Activated naive CD8-positive, alpha-beta T cell treated with anti-CD3 and anti-CD28 coated beads, Interleukin-2, amount 10 ng/mL, durations not matched to agents 7 days and 5 days (primary cell): Measurements from ENCODE around the gene BCAS3. TPM values are rescaled to one million over a fixed set of nuclear protein-coding genes. Genes with fewer than 3 reads are reported as not detected.

Source experiments
- ATAC-seq: fragments of 150-1000 bp; cut with Tn5 transposase; one replicate; pipeline ENCODE4 v1.10.0; 2021; ENCODE audit warnings: low read depth, moderate library complexity
- POLR2A ChIA-PET: fragments of 350-600 bp; sonication (Branson Sonifier 250); formaldehyde crosslinking; loops from one replicate; lab custom pipeline; 2021; ENCODE audit warnings: antibody characterized with exemption; lab: Charles Lee
- DNase-seq: peaks from one replicate; pipeline ENCODE4 v3.0.0; 2021
- H3K27ac Mint-ChIP-seq: one replicate; pipeline ENCODE4 v1.8.0; 2022; ENCODE audit warnings: mild to moderate bottlenecking, mixed read lengths
- H3K27me3 Mint-ChIP-seq: one replicate; pipeline ENCODE4 v1.8.0; 2022; ENCODE audit warnings: mild to moderate bottlenecking, moderate library complexity, mixed read lengths
- H3K36me3 Mint-ChIP-seq: one replicate; pipeline ENCODE4 v1.8.0; 2021; ENCODE audit warnings: mild to moderate bottlenecking, mixed read lengths
- H3K4me1 Mint-ChIP-seq: one replicate; pipeline ENCODE4 v1.8.0; 2021; ENCODE audit warnings: mixed read lengths
- H3K4me3 Mint-ChIP-seq: one replicate; pipeline ENCODE4 v1.8.0; 2022; ENCODE audit warnings: mild to moderate bottlenecking, moderate library complexity, mixed read lengths
- H3K9me3 Mint-ChIP-seq: one replicate; pipeline ENCODE4 v1.8.0; 2021; ENCODE audit warnings: mixed read lengths
- total RNA-seq, 2 experiments: library from RNA; stranded (reverse); gene quantifications; one replicate each; pipeline ENCODE4 v1.2.3, GENCODE V29; 2021

BCAS3 gene
- total RNA-seq, 2 experiments from 2014 or later: 21.6 to 27.3 TPM

GRCh38 chr17:61406971-61407911, 729.6 kb downstream of the BCAS3 start:
- DNase-seq (no peak), ATAC-seq (no peak)
- no peak overlapping the region for H3K27ac Mint-ChIP-seq
- POLR2A ChIA-PET: no interaction called here
- H3K4me1 Mint-ChIP-seq: peaks cover 29% of the 10 kb centered on the region
- no peaks in the 10 kb centered on the region for H3K9me3 Mint-ChIP-seq
- peaks cover 75% of the 10 kb centered on the region for H3K27me3 Mint-ChIP-seq
- no peak overlapping the region for H3K4me3 Mint-ChIP-seq
- no peaks in the 10 kb centered on the region for H3K36me3 Mint-ChIP-seq

DNA sequence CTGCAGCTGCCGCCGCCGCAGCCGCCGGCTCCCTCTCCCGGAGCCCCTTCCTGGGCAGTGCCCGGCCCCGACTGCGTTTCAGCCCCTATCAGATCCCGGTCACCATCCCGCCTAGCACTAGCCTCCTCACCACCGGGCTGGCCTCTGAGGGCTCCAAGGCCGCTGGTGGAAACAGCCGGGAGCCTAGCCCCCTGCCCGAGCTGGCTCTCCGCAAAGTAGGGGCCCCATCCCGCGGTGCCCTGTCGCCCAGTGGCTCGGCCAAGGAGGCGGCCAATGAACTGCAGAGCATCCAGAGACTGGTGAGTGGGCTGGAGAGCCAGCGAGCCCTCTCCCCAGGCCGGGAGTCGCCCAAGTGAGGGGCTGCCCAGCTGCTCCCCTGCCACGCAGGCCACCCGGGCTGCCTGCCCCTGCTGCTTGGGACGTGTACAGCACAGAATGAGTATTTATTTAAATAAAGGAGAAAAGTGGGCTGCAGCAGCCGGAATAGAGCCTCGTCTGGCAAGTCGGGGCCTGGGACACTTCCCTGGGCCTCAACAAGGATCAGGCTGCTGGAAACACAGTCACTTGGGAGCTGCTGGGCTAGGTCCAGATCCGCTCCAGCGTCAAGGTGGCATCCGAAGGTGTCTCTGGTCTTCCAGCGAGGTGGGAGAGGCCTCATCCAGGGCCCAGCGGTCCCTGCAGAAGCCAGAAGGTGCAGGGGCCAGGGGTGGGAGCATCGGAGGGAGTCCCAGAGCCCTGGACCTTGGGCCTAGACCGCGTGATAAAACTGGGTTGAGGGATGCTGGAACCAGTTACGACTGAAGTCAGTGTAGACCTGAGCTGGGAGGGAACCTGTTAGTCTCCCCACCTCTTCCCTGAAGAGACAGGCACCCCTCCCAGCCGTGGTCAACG, 730.7 kb downstream of the BCAS3 start:
- DNase-seq (peak; percentile 31), ATAC-seq (no peak)

DNA sequence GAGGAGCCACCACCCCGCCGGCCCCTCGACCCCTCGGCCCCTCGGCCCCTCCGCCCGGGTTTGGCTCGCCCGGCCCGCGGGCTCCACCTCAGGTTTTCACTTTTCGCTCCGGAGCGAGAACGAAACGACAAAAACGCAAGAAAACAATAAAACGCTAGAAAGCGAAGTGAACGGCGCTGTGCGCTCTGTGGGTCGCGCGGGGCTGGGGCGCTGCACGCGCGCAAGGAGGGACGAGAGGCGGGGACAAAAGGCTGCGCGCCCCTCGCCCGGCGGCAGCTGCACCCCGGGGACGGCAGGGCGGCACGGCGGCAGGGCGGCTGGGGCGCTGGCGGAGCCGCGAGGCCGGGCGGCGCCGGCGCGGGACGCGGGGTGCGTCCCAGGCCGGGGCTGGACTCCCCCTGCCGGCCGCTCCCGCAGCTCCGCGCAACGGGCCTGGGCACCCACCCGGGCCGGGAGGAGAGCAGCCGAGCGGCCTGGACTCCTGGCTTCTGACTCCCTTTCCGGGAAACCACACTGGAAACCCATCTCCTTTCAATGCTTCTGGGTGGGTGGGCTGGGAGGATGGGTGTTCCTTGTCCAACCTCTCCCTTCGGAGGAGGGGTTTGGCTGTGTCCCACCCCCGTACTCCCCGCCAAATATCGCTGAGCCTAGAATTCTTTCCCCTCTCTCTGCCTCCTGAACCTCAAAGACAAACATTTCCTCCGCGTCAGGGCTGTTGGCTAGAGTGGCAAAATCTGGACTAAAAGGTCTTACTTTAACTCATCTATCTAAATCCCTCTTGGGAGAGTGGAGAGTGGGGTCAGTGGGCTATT, 731.9 kb downstream of the BCAS3 start:
- DNase-seq (peak; percentile 75), ATAC-seq (peak; percentile 49)
- peak overlapping the region; percentile 70 for H3K4me3 Mint-ChIP-seq
- H3K27me3 Mint-ChIP-seq: peaks cover 63% of the 10 kb centered on the region
- H3K27ac Mint-ChIP-seq: no peak overlapping the region
- no peaks in the 10 kb centered on the region for H3K9me3 Mint-ChIP-seq
- POLR2A ChIA-PET: no interaction called here
- H3K4me1 Mint-ChIP-seq: peaks cover 12% of the 10 kb centered on the region
- H3K36me3 Mint-ChIP-seq: no peaks in the 10 kb centered on the region

More for the DNA sequence above, 730.7 kb downstream of the BCAS3 start:
- H3K9me3 Mint-ChIP-seq: no peaks in the 10 kb centered on the region
- peak overlapping the region; percentile 70 for H3K4me3 Mint-ChIP-seq
- H3K27me3 Mint-ChIP-seq: peaks cover 68% of the 10 kb centered on the region
- peaks cover 18% of the 10 kb centered on the region for H3K4me1 Mint-ChIP-seq
- POLR2A ChIA-PET: no interaction called here
- no peak overlapping the region for H3K27ac Mint-ChIP-seq
- no peaks in the 10 kb centered on the region for H3K36me3 Mint-ChIP-seq

DNA sequence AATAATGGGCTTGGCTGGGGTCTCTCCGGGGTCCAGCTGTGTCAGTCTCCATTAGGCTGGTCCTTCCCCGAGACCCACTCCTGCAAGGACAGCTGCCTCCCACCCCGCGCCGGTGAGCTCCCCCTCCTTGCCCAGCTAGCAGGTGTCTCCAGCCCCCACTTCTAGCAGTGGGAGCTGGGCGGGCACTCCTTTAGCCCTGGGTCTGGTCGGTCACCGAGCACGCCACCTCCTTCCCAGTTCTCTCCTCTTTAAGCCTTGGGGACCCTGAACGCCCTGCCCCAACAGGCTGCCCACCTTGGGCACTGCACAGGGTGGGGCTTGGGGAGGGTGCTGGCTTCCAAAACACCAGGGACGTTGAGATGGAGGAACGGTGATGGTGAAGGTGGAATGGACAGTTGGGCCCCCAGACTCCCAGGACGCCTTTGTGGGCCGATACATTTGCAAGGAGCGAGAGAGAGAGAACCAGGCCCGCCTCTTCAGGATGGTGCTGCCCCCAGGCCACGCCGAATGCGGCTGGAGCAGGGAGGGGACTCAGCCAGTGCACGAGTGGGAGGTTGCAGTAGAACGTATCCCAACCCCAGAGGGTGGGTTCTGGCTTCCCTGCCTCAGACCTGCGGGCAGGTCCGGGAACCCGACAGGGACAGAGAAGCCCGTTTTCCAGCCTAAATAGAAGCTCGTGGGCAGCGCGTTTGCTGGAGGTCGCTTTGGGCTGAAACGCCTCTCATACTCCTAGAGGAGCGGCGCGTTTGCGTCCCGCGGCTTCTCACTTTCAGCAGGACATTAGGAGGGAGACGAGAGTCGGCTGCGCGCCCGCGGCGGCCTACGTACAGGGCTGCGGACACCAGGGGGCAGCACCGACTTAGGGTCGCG, 732.7 kb downstream of the BCAS3 start:
- Mint-ChIP-seq H3K4me3 (peak overlapping the region; percentile 64), H3K27ac (no peak overlapping the region), H3K36me3 (no peaks in the 10 kb centered on the region), H3K27me3 (peaks cover 58% of the 10 kb centered on the region), H3K9me3 (no peaks in the 10 kb centered on the region), H3K4me1 (peaks cover 12% of the 10 kb centered on the region)
- ATAC-seq: peak; percentile 41
- peak; percentile 84 for DNase-seq
- POLR2A ChIA-PET: no interaction called here

DNA sequence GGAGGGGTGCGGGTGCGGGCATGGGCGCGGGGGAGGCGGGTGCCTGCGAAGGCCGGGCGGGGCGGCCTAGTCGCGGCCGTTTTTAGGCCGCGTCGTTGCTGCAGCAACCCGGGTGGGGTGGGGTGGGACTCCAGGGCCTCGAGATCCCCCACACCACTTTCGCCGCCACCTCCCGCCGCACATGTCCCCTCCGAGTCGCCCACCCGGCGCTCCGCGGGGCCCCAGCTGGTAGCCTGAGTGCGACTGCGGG, 733.3 kb downstream of the BCAS3 start:
- peaks cover 12% of the 10 kb centered on the region for H3K4me1 Mint-ChIP-seq
- DNase-seq: no peak
- POLR2A ChIA-PET: no interaction called here
- peak overlapping the region; percentile 64 for H3K4me3 Mint-ChIP-seq
- no peaks in the 10 kb centered on the region for H3K9me3 Mint-ChIP-seq
- H3K36me3 Mint-ChIP-seq: no peaks in the 10 kb centered on the region
- ATAC-seq: no peak
- peaks cover 59% of the 10 kb centered on the region for H3K27me3 Mint-ChIP-seq
- no peak overlapping the region for H3K27ac Mint-ChIP-seq

GRCh38 chr17:61411261-61412142, 733.9 kb downstream of the BCAS3 start:
- H3K27ac Mint-ChIP-seq: no peak overlapping the region
- H3K36me3 Mint-ChIP-seq: no peaks in the 10 kb centered on the region
- DNase-seq (peak; percentile 66), ATAC-seq (peak; percentile 8)
- H3K9me3 Mint-ChIP-seq: no peaks in the 10 kb centered on the region
- peaks cover 12% of the 10 kb centered on the region for H3K4me1 Mint-ChIP-seq
- peaks cover 55% of the 10 kb centered on the region for H3K27me3 Mint-ChIP-seq
- peak overlapping the region; percentile 64 for H3K4me3 Mint-ChIP-seq
- POLR2A ChIA-PET: no interaction called here

- ATAC-seq (peak; percentile 61), DNase-seq (peak; percentile 91)
- H3K27me3 Mint-ChIP-seq: peaks cover 47% of the 10 kb centered on the region
- H3K4me1 Mint-ChIP-seq: peaks cover 12% of the 10 kb centered on the region
- no peaks in the 10 kb centered on the region for H3K36me3 Mint-ChIP-seq
- no peak overlapping the region for H3K27ac Mint-ChIP-seq
- no peaks in the 10 kb centered on the region for H3K9me3 Mint-ChIP-seq
- POLR2A ChIA-PET: no interaction called here
- H3K4me3 Mint-ChIP-seq: peak overlapping the region; percentile 68
These were observed 734.6 kb downstream of the BCAS3 start for GRCh38 chr17:61412143-61412859.

- POLR2A ChIA-PET: interaction anchor here (0.6 kb wide), 1 partner anchor 257 kb away, joined by 7 read pairs; no protein-coding TSS in a partner anchor
- ATAC-seq (peak; percentile 8), DNase-seq (no peak)
- Mint-ChIP-seq H3K4me3 (peak overlapping the region; percentile 62), H3K4me1 (peaks cover 12% of the 10 kb centered on the region), H3K27me3 (peaks cover 39% of the 10 kb centered on the region), H3K27ac (no peak overlapping the region), H3K36me3 (no peaks in the 10 kb centered on the region), H3K9me3 (no peaks in the 10 kb centered on the region)
These were observed 735.4 kb downstream of the BCAS3 start for GRCh38 chr17:61412860-61413660.

- DNase-seq: no peak
- POLR2A ChIA-PET: interaction anchor here (0.6 kb wide), 1 partner anchor 256 kb away, joined by 7 read pairs; no protein-coding TSS in a partner anchor
These were observed 736.0 kb downstream of the BCAS3 start for GRCh38 chr17:61413661-61414126.

GRCh38 chr17:61414141-61414935, 736.7 kb downstream of the BCAS3 start:
- no peaks in the 10 kb centered on the region for H3K9me3 Mint-ChIP-seq
- H3K36me3 Mint-ChIP-seq: no peaks in the 10 kb centered on the region
- H3K4me3 Mint-ChIP-seq: no peak overlapping the region
- ATAC-seq (no peak), DNase-seq (no peak)
- POLR2A ChIA-PET: no interaction called here
- peaks cover 9% of the 10 kb centered on the region for H3K4me1 Mint-ChIP-seq
- peaks cover 35% of the 10 kb centered on the region for H3K27me3 Mint-ChIP-seq
- H3K27ac Mint-ChIP-seq: no peak overlapping the region

More at GRCh38 chr17:61413661-61414126, 736.0 kb downstream of the BCAS3 start:
- Mint-ChIP-seq H3K4me3 (no peak overlapping the region), H3K4me1 (peaks cover 10% of the 10 kb centered on the region), H3K36me3 (no peaks in the 10 kb centered on the region), H3K27ac (no peak overlapping the region), H3K9me3 (no peaks in the 10 kb centered on the region), H3K27me3 (peaks cover 33% of the 10 kb centered on the region)
- no peak for ATAC-seq
